Measurements from ENCODE around the gene SAP30L.

Gene SAP30L

GRCh38 chr5:154412925-154413324, 32.9 kb upstream of the SAP30L start:
- no peak for TF ChIP-seq CTCF (IDR thresholded peaks at IDR 0.05; ENCODE audit: control extremely low read depth, extremely low read depth, low read depth, missing control alignments)
- ChIA-PET CTCF (interaction anchor here (1.6 kb wide), 1 partner anchor 11 kb away, joined by 5 read pairs; no protein-coding TSS in a partner anchor), POLR2A (no interaction called here)
- no peak for DNase-seq (ENCODE audit: extremely low spot score)

- DNase-seq (ENCODE audit: extremely low spot score) = no peak
- CTCF ChIA-PET = interaction anchor here (0.9 to 10.3 kb wide), 7 partner anchors 11 to 235 kb away, joined by 3 to 61 read pairs (median 3); no protein-coding TSS in a partner anchor
- POLR2A ChIA-PET = no interaction called here
- TF ChIP-seq CTCF (IDR thresholded peaks at IDR 0.05; ENCODE audit: control extremely low read depth, extremely low read depth, low read depth, missing control alignments) = no peak
Observed at GRCh38 chr5:154415114-154415513, 30.7 kb upstream of the SAP30L start.

- no peak for TF ChIP-seq CTCF (IDR thresholded peaks at IDR 0.05; ENCODE audit: control extremely low read depth, extremely low read depth, low read depth, missing control alignments)
- DNase-seq (ENCODE audit: extremely low spot score) = no peak
- ChIA-PET POLR2A (no interaction called here), CTCF (interaction anchor here (1.0 to 10.3 kb wide), 3 partner anchors 12 to 14 kb away, joined by 3 to 61 read pairs (median 4); no protein-coding TSS in a partner anchor)
Observed at GRCh38 chr5:154418344-154418820, 27.4 kb upstream of the SAP30L start.

DNA sequence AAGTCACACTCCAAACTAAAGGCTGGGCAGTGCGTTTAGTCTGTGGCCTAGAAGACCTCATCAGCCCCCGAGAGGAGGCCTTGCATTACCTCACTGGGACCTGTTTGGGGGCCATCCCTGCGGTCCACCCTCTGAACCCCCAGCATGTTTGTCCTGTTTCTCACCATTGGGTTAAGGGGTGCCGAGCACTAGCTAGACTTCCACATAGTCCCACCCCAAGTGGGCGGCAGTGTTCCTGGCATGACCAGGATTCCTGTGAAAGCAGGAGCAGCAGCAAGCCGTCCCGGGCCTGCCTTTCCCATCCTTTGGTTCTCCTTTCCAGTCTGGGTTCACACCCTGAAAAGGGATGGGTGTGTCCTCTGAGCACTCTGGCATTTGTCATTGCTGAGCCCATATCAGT, 26.6 kb upstream of the SAP30L start:
- POLR2A ChIA-PET = no interaction called here
- CTCF ChIA-PET = interaction anchor here (10.3 kb wide), 1 partner anchor 15 kb away, joined by 61 read pairs; no protein-coding TSS in a partner anchor
- no peak for DNase-seq (ENCODE audit: extremely low spot score)
- TF ChIP-seq CTCF (IDR thresholded peaks at IDR 0.05; ENCODE audit: control extremely low read depth, extremely low read depth, low read depth, missing control alignments) = no peak

- CTCF ChIA-PET = interaction anchor here (0.8 to 10.3 kb wide), 20 partner anchors 10 to 781 kb away, joined by 3 to 61 read pairs (median 4); partner anchors contain the start of gene GALNT10
- no peak for DNase-seq (ENCODE audit: extremely low spot score)
- POLR2A ChIA-PET = no interaction called here
- peak; percentile 43 for TF ChIP-seq CTCF (IDR thresholded peaks at IDR 0.05; ENCODE audit: control extremely low read depth, extremely low read depth, low read depth, missing control alignments)
Observed at GRCh38 chr5:154421868-154422267, 23.9 kb upstream of the SAP30L start.

- TF ChIP-seq CTCF (IDR thresholded peaks at IDR 0.05; ENCODE audit: control extremely low read depth, extremely low read depth, low read depth, missing control alignments) = no peak
- DNase-seq (ENCODE audit: extremely low spot score) = no peak
- POLR2A ChIA-PET = no interaction called here
- CTCF ChIA-PET = interaction anchor here (0.8 to 10.3 kb wide), 18 partner anchors 9 to 781 kb away, joined by 3 to 61 read pairs (median 4); partner anchors contain the start of gene GALNT10
Observed at GRCh38 chr5:154422298-154422697, 23.5 kb upstream of the SAP30L start.
